Measurements from ENCODE around the gene CUBN. TPM values are rescaled to one million over a fixed set of nuclear protein-coding genes. Genes with fewer than 3 reads are reported as not detected.

The CUBN gene
- total RNA-seq, 1 experiment from 2014 or later, result 0.80 TPM

DNA sequence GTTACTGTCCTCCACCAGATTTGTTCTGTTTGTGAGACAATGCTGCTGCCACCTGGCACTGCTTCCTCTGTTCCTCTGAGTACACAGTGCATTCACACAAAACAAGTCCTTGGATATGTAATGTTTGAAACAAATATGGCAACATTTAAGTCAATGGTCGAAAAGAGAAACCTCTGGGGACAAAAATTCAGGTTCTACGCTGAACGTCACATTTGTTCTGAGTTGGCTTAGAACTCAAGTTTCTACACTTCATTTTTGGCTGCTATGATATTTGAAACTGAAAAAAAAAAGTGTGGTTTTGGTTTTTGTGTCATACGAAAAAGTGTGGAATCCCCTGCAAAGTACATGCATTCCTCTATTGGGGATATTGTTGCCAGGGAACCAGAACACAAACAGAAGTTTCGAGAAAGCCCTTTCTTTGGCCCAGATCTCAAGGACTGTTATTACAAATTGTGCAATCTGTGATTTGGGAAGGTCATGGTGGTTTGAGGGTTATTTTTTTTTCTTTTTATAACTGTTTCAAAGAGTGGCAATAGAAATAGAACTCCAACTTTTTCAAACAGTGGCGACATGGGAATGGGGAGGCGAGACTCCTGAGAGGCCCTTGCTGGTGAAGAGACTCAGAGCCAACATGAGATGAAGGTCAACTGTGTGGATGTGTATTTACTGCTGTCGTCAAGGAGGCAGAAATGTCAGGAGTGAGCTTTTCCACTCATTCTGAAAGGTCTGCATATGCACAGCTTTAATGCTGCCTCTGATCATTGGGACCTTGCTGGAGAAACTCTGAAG, 127.5 kb downstream of the CUBN start:
- Histone ChIP-seq H3F3A (ENCODE audit: low read length, unreplicated experiment) (no peaks in the 10 kb centered on the region), H3K9ac (ENCODE audit: low read length) (no peak overlapping the region), H4K20me1 (ENCODE audit: low read length) (no peaks in the 10 kb centered on the region), H3K4me2 (ENCODE audit: low read length) (no peak overlapping the region), H3K9me3 (ENCODE audit: low read length) (no peaks in the 10 kb centered on the region), H3K27ac (ENCODE audit: low read length) (0 out of 2 replicates have a peak overlapping the region, but pooled peaks have one; percentile 4), H3K4me3 (ENCODE audit: low read length) (no peak overlapping the region), H3K79me2 (ENCODE audit: low read length) (no peaks in the 10 kb centered on the region), H2AFZ (ENCODE audit: low read length) (no peak overlapping the region), H3K9me2 (replicated peaks; ENCODE audit: low read length) (no peaks in the 10 kb centered on the region), H3K36me3 (ENCODE audit: low read depth, low read length) (no peaks in the 10 kb centered on the region), H3K4me1 (ENCODE audit: insufficient read depth, low read length) (peaks cover 6% of the 10 kb centered on the region), H3K27me3 (ENCODE audit: low read length) (no peaks in the 10 kb centered on the region)
- ChIA-PET CTCF (no interaction called here), POLR2A (ENCODE audit: unreplicated experiment) (no interaction called here)
- no peak for DNase-seq
- no TSS peak for BruUV-seq (replicated peaks)
- TF ChIP-seq CTCF (conservative IDR thresholded peaks at IDR 0.05; ENCODE audit: low read depth, low read length), result no peak
- TF ChIP-seq EZH2 (IDR thresholded peaks at IDR 0.05; ENCODE audit: low read length, unreplicated experiment), result no peak
- TF ChIP-seq EZH2phosphoT487 (IDR thresholded peaks at IDR 0.05; ENCODE audit: borderline replicate concordance, low read length), result no peak
- intact Hi-C loops (cut with micrococcal nuclease), result no loop called here
- ATAC-seq, result no peak

DNA sequence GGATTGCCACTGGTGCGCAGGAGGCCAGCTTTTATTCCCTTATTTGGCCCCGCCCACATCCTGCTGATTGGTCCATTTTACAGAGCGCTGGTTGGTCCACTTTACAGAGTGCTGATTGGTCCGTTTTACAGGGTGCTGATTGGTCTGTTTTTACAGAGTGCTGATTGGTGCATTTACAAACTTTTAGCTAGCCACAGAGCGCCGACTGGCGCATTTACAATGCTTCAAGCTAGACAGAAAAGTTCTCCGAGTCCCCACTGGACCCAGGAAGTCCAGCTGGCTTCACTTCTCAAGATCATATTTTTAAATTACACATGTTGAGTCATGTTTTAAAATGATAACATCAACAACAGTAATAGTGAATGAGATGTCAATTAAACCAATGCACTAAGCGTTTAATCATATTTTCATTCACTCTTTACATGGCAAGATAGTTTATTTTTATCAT, 128.3 kb downstream of the CUBN start:
- H3K79me2 ChIP-seq (ENCODE audit: low read length), result no peaks in the 10 kb centered on the region
- no peaks in the 10 kb centered on the region for H3F3A ChIP-seq (ENCODE audit: low read length, unreplicated experiment)
- no peak overlapping the region for H3K4me3 ChIP-seq (ENCODE audit: low read length)
- ATAC-seq (0 out of 2 replicates have a peak, but pooled peaks have one; percentile 11), DNase-seq (peak; percentile 36)
- BruUV-seq (replicated peaks), result no TSS peak
- H3K4me1 ChIP-seq (ENCODE audit: insufficient read depth, low read length), result peaks cover 14% of the 10 kb centered on the region
- no peaks in the 10 kb centered on the region for H3K36me3 ChIP-seq (ENCODE audit: low read depth, low read length)
- H4K20me1 ChIP-seq (ENCODE audit: low read length), result no peaks in the 10 kb centered on the region
- TF ChIP-seq EZH2phosphoT487 (IDR thresholded peaks at IDR 0.05; ENCODE audit: borderline replicate concordance, low read length), result no peak
- TF ChIP-seq CTCF (conservative IDR thresholded peaks at IDR 0.05; ENCODE audit: low read depth, low read length), result no peak
- no peak for TF ChIP-seq EZH2 (IDR thresholded peaks at IDR 0.05; ENCODE audit: low read length, unreplicated experiment)
- H3K27ac ChIP-seq (ENCODE audit: low read length), result no peak overlapping the region
- H3K9me3 ChIP-seq (ENCODE audit: low read length), result no peaks in the 10 kb centered on the region
- no peak overlapping the region for H2AFZ ChIP-seq (ENCODE audit: low read length)
- H3K9ac ChIP-seq (ENCODE audit: low read length), result no peak overlapping the region
- H3K27me3 ChIP-seq (ENCODE audit: low read length), result no peaks in the 10 kb centered on the region
- no peaks in the 10 kb centered on the region for H3K9me2 ChIP-seq (replicated peaks; ENCODE audit: low read length)
- ChIA-PET POLR2A (ENCODE audit: unreplicated experiment) (no interaction called here), CTCF (no interaction called here)
- no peak overlapping the region for H3K4me2 ChIP-seq (ENCODE audit: low read length)
- intact Hi-C loops (cut with micrococcal nuclease), result no loop called here
